Mammary epithelial cell (primary cell): ENCODE measurements around the gene EIF3L.

Source experiments
- CTCF ChIP-seq, 2 donors: IDR thresholded peaks in 1 of 2; conservative IDR thresholded peaks in 1 of 2; 2 replicates each; pipeline ENCODE4 v1.5.1; 2011 to 2012; ENCODE audit warnings: inconsistent platforms in 2 of 2, low read length in 2 of 2, mild to moderate bottlenecking in 2 of 2, control low read depth in 1 of 2, low read depth in 1 of 2; ENCODE audit not compliant: insufficient read depth in 1 of 2; ENCODE audit errors: extremely low read depth in 1 of 2
- EZH2 ChIP-seq: IDR thresholded peaks from 2 replicates; pipeline ENCODE4 v1.6.1; 2012; ENCODE audit warnings: low read length, inconsistent platforms, borderline replicate concordance

- TF ChIP-seq CTCF (conservative IDR thresholded peaks at IDR 0.05 in 1 of 2, IDR thresholded peaks at IDR 0.05 in 1 of 2; ENCODE audit: extremely low read depth in 1 of 2, insufficient read depth in 1 of 2, low read depth in 1 of 2, low read length in 2 of 2) (no peak), EZH2 (no peak)
Measured at GRCh38 chr22:37827056-37827455, 22.2 kb upstream of the EIF3L start.
